ENCODE data around the gene LRBA.
"Not testable (repeated sequence)": the region's sequence is repeated elsewhere in the genome, so short reads cannot be mapped to it uniquely, and the experiment has no call there.

Gene LRBA

GRCh38 chr4:150974750-150975149, 40.3 kb downstream of the LRBA start:
- in situ Hi-C loops (cut with HindIII; ENCODE audit: low sequenced_read_pairs), result loop anchor here (5.0 kb wide), 1 partner anchor 37 kb away; no protein-coding TSS in a partner anchor

- in situ Hi-C loops (cut with HindIII; ENCODE audit: low sequenced_read_pairs), result no loop called here
Observed at GRCh38 chr4:150974252-150974640, 40.8 kb downstream of the LRBA start.

DNA sequence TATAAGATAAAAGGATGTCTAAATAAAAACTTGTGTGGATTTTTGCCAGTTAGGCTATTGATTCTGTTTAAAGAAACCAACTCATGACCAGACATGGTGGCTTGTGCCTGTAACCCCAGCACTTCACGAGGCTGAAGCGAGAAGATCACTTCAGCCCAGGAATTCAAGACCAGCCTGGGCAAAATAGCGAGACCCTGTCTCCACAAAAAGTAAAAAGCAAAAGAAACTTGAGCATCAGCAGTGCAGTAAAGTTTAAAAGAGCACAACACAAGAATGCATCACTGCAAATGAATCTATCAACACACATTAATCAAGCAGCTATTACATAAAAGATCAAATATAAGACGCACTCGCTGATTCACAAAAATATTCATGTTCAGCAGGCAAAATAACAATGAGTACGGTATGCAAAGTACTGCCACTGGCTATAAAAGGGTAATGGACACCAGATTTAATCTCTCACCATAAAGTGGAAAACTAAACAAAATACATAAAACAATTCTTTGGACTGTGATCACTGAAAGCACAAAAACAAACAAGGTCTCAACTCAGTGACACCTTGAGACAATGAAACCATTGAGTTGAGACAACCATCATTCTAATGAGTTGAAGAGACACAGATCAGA, 41.3 kb downstream of the LRBA start:
- in situ Hi-C loops (cut with HindIII; ENCODE audit: low sequenced_read_pairs), result no loop called here

- in situ Hi-C loops (cut with HindIII; ENCODE audit: low sequenced_read_pairs), result no loop called here
Observed at GRCh38 chr4:150972592-150972991, 42.5 kb downstream of the LRBA start.

GRCh38 chr4:150971901-150972300, 43.2 kb downstream of the LRBA start:
- in situ Hi-C loops (cut with HindIII; ENCODE audit: low sequenced_read_pairs), result no loop called here

- in situ Hi-C loops (cut with HindIII; ENCODE audit: low sequenced_read_pairs), result no loop called here
Observed at GRCh38 chr4:150970685-150971151, 44.4 kb downstream of the LRBA start.

DNA sequence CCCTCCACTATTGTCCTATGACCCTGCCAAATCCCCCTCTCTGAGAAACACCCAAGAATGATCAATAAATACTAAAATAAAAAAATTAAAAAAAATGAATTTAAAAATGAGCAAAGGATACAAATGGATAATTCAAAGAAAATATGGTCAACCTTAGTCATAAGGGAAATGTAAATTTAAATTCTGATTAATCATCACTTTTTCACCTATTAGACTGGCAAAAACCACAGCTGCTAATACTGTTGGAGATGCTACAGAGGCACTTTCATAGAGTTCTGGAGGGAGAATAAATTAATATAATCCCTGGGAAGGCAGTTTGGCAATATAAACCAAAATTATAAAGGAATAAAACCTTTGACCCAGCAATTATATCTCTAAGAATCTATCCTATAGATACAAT, 50.3 kb downstream of the LRBA start:
- in situ Hi-C loops (cut with HindIII; ENCODE audit: low sequenced_read_pairs), result no loop called here

DNA sequence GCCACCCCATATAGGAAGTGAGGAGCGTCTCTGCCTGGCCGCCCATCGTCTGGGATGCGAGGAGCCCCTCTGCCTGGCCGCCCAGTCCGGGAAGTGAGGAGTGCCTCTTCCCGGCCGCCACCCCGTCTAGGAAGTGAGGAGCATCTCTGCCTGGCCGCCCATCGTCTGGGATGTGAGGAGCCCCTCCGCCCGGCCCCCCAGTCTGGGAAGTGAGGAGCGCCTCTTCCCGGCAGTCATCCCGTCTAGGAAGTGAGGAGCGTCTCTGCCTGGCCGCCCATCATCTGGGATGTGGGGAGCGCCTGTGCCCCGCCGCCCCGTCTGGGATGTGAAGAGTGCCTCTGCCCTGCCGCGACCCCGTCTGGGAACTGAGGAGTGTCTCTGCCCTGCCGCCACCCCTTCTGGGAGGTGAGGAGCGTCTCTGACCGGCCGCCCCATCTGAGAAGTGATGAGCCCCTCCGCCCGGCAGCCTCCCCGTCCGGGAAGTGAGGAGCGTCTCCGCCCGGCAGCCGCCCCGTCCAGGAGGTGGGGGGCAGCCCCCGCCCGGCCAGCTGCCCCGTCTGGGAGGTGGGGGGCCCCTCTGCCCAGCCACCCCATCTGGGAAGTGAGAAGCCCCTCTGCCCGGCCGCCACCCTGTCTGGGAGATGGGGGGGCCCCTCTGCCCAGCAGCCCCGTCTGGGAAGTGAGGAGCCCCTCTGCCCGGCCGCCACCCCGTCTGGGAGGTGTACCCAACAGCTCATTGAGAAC, 51.3 kb downstream of the LRBA start:
- in situ Hi-C loops (cut with HindIII; ENCODE audit: low sequenced_read_pairs), result not testable (repeated sequence)

DNA sequence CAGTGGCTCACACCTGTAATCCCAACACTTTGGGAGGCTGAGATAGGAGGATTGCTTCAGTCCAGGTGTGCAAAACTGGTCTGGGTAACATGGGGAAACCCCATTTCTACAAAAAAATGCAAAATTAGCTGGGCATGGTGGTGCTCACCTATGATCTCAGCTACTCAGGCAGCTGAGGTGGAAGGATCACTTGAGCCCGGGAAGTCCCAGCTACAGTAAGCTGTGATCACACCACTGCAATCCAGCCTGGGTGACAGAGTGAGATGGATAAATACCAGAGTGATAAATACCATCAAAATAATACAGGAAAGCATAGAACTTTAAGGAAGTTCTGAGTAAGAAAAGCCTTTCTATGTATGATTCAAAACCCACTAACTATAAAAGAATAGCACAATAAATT, 52.8 kb downstream of the LRBA start:
- in situ Hi-C loops (cut with HindIII; ENCODE audit: low sequenced_read_pairs), result no loop called here

DNA sequence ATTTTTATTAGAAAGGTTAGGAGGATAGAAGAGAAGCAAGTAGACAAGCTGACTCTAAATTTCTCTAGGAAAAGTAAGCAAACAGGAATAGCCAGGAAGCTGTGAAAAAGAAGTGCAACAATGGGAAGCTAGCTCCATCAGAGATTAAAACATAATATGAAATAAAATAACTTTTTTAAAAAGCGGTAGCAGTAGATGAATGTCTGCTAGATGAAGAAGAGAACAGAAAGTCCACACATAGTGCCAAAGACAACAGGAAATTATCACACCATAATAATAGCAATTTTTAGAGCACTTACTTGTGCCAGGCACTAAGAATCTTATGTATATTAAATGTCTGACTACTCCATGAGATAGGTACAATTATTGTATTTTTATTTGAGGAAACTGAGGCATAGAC, 53.5 kb downstream of the LRBA start:
- in situ Hi-C loops (cut with HindIII; ENCODE audit: low sequenced_read_pairs), result no loop called here

GRCh38 chr4:150960818-150961217, 54.3 kb downstream of the LRBA start:
- in situ Hi-C loops (cut with HindIII; ENCODE audit: low sequenced_read_pairs), result no loop called here

GRCh38 chr4:150960079-150960478, 55.0 kb downstream of the LRBA start:
- in situ Hi-C loops (cut with HindIII; ENCODE audit: low sequenced_read_pairs), result no loop called here

DNA sequence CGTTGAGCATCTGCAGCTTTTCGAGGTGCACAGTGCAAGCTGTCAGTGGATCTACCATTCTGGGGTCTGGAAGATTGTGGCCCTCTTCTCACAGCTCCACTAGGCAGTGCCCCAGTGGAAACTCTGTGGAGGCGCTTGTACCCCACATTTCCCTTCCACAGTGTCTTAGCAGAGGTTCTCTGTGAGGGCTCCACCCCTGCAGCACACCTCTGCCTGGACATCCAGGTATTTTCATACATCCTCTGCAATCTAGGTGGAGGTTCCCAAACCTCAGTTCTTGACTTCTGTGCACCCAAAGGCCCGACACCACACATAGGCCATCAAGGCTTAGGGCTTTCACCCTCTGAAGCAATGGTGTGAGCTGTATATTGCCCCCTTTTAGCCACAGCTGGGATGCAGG, 57.1 kb downstream of the LRBA start:
- in situ Hi-C loops (cut with HindIII; ENCODE audit: low sequenced_read_pairs), result not testable (repeated sequence)

DNA sequence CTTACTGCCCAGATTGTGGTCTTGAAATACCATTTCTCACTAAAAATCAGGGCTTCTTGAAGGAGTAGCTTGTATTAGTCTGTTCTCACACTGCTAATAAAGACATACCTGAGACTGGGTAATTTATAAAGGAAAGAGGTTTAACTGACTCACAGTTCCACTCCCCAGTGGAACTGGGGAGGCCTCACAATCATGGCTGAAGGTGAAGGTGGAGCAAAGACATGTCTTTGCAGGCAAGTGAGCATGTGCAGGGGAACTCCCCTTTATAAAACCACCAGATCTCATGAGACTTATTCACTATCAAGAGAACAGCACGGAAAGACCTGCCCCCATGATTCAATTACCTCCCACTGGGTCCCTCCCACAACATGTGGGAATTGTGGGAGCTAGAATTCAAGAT, 58.0 kb downstream of the LRBA start:
- in situ Hi-C loops (cut with HindIII; ENCODE audit: low sequenced_read_pairs), result not testable (repeated sequence)

DNA sequence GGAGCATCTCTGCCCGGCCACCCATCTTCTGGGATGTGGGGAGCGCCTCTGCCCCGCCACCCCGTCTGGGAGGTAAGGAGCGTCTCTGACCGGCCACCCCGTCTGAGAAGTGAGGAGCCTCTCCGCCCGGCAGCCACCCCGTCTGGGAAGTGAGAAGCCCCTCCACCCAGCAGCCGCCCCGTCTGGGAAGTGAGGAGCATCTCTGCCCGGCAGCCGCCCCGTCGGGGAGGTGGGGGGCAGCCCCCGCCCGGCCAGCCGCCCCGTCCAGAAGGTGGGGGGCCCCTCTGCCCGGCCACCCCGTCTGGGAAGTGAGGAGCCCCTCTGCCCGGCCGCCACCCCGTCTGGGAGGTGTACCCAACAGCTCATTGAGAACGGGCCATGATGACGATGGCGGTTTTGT, 61.2 kb downstream of the LRBA start:
- in situ Hi-C loops (cut with HindIII; ENCODE audit: low sequenced_read_pairs), result not testable (repeated sequence)

DNA sequence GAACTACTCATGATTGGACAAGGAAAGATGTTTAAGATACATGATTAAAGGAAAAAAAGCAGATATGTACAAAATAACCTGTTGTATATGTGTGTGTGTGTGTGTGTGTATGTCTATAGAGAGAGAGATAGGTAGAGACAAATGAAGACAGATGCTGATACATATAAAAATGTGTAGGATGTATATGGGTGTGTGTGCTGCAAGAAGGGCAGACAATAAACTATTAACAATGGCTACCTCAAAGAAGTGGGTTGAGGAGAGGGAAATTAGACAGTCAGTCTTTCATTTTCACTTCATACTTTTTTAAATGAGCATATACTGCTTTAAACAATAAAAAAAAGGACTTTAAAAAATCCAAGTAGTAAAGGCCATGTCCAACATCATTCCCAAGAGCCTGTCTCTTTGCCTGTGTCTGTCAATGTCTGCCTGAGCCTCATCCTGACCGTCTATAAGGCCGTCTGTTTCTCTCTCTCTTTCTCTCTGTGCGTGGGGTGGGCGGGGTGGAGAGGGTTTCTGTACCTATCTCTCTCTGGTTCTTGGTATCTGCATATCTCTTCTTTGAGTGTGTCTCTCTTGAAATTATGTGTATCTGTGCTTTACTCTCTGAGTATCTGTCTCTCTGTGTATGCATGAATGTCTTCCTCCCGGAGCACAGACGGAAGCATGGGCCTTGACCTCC, 62.8 kb downstream of the LRBA start:
- in situ Hi-C loops (cut with HindIII; ENCODE audit: low sequenced_read_pairs), result no loop called here

DNA sequence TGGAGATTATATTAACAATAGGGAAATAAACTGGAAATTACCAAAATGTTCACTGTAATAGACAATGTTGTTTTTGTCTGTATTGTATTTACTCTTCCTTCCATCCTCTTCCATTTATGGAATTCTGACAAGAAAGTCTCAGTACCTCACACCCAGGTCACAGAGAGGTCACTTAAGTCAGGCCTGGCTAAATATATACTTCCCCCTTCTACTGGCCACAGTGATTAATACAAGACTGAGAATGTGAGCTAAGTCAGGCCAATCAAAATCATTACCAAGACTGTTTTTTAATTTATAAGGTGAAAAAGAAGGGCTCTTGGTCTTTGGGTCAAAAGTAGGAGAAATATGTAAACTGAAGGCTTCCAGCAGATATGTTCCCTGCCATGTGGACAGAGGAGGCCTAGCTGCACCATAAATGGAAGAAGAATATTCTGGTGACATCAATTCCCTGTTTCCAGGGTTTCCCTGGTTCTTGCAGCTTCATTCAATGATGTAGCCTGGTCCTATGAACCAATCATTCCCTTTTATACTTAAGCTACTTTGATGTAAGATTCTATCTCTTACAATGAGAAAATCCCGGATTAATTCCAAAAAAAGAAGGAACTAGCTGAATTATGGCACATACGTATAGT, 64.3 kb downstream of the LRBA start:
- in situ Hi-C loops (cut with HindIII; ENCODE audit: low sequenced_read_pairs), result no loop called here

GRCh38 chr4:150949943-150950342, 65.1 kb downstream of the LRBA start:
- in situ Hi-C loops (cut with HindIII; ENCODE audit: low sequenced_read_pairs), result no loop called here

DNA sequence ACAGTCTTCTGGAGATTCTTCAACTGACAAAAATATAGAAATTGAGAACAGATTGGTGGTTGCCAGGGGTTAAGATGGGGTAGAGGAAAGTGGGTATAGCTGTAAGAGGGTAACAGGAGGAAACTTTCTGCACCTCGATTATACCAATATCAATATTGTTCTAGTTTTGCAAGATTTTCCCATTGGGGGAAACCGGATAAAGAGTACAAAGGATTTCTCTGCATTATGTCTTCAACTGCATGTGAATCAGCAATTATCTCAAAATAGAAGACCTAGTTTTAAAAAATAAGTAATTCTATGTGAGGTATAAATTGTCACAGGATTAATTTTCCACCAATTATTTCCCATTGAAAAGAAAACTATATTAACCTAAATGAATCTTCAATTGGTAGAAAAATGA, 65.7 kb downstream of the LRBA start:
- in situ Hi-C loops (cut with HindIII; ENCODE audit: low sequenced_read_pairs), result no loop called here

GRCh38 chr4:150948710-150949109, 66.4 kb downstream of the LRBA start:
- in situ Hi-C loops (cut with HindIII; ENCODE audit: low sequenced_read_pairs), result no loop called here

DNA sequence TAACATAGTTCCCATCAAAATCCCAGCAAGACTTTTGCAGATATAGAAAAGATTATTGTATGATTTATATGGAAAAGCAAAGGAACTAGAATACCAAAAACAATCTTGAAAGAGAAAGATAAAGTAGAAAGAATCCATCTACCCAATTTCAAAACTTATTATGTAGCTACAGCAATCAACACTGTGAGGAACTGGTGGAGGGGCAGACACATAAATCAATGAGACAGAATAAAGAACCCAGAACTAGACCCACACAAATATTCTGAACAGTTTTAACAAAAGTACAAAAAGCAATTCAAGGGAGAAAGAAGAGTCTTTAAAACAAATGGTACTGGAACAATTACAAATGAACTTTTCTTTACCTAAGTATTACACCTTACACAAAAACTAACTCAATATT, 67.0 kb downstream of the LRBA start:
- in situ Hi-C loops (cut with HindIII; ENCODE audit: low sequenced_read_pairs), result no loop called here

DNA sequence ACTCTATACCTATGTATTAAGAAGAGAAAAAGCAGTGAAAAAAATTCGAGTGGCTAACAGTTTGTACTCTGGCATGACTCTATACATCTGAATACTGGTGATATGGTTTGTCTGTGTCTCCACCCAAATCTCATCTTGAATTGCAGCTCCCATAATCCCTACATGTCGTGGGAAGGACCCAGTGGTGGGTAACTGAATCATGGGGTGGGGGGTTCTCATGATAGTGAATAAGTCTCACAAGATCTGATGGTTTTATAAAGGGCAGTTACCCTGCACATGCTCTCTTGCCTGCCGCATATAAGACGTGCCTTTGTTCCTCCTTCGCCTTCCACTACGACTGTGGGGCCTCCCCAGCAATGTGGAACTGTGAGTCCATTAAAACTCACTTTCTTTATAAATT, 70.4 kb downstream of the LRBA start:
- in situ Hi-C loops (cut with HindIII; ENCODE audit: low sequenced_read_pairs), result no loop called here

Measured in endothelial cell of hepatic sinusoid (primary cell).